Gastrocnemius medialis (tissue), 4 donors: Measurements from ENCODE around the gene CCDC91. TPM values are rescaled to one million over a fixed set of nuclear protein-coding genes. Genes with fewer than 3 reads are reported as not detected.
"Not testable (repeated sequence)": the region's sequence is repeated elsewhere in the genome, so short reads cannot be mapped to it uniquely, and the experiment has no call there.

Experiments
- ATAC-seq, 2 donors: fragments of 150-250 bp; one replicate each; pipeline ENCODE4 v1.9.1; 2016
- DNase-seq, 2 donors: peaks; one replicate each; pipeline ENCODE4 v3.0.0-alpha.2; 2019
- H3K27ac ChIP-seq, 4 donors: fragments of 200-600 bp; sonication (generic); 1 replicate in 1 of 4; 2 replicates in 3 of 4; pipeline ENCODE4 v1.5.1; 2016 to 2018; ENCODE audit warnings: mild to moderate bottlenecking in 2 of 4, moderate library complexity in 1 of 4
- H3K27me3 ChIP-seq, 3 donors: fragments of 200-600 bp; sonication (generic) in 2 of 3; 1 replicate in 1 of 3; 2 replicates in 2 of 3; pipeline versions ENCODE4 v1.5.1 to v1.6.0; 2016 to 2019; ENCODE audit warnings: mild to moderate bottlenecking in 1 of 3, moderate library complexity in 1 of 3
- H3K36me3 ChIP-seq, 2 donors: fragments of 200-600 bp; sonication (generic) in 1 of 2; one replicate each; pipeline ENCODE4 v1.5.1; 2017 to 2018
- H3K4me1 ChIP-seq, 2 donors: fragments of 200-600 bp; sonication (generic) in 1 of 2; one replicate each; pipeline ENCODE4 v1.5.1; 2016 to 2017; ENCODE audit warnings: mild to moderate bottlenecking in 2 of 2
- H3K4me3 ChIP-seq, 4 donors: fragments of 200-600 bp; sonication (generic) in 3 of 4; 1 replicate in 1 of 4; 2 replicates in 3 of 4; pipeline ENCODE4 v1.5.1; 2016 to 2019; ENCODE audit warnings: mild to moderate bottlenecking in 2 of 4
- H3K9me3 ChIP-seq, 3 donors: fragments of 200-600 bp; sonication (generic) in 2 of 3; 1 replicate in 1 of 3; 2 replicates in 2 of 3; pipeline ENCODE4 v1.5.1; 2016 to 2019
- POLR2A ChIP-seq, 2 donors: fragments of 450-650 bp; IDR thresholded peaks; one replicate each; pipeline ENCODE4 v1.6.1; 2017; ENCODE audit warnings: antibody characterized with exemption in 2 of 2, mild to moderate bottlenecking in 2 of 2, moderate library complexity in 2 of 2
- in situ Hi-C, 4 donors: fragments of 200-750 bp; cut with MboI; loops; one replicate each; pipeline versions ENCODE4 v1.15.0 to v1.8.0; 2017; ENCODE audit warnings: low sequenced_read_pairs in 4 of 4
- intact Hi-C: fragments of 100-400 bp; cut with DNase I; formaldehyde crosslinking; loops from one replicate; pipeline ENCODE4 v1.15.1; 2023; ENCODE audit warnings: low total_unique reads
- total RNA-seq, 4 donors: library from RNA; depleted of rRNA; stranded (reverse); fragments of >200 nt; gene quantifications; one replicate each; pipeline versions ENCODE4 v1.1.0 to v1.2.3, GENCODE V29; 2016
- TF ChIP-seq, protein P1 (sequence below), 5 experiments: fragments of 450-650 bp in 3 of 5; fragments of 200-600 bp in 2 of 5; sonication (generic) in 2 of 5; IDR thresholded peaks in 4 of 5; conservative IDR thresholded peaks in 1 of 5; 1 replicate in 4 of 5; 2 replicates in 1 of 5; pipeline ENCODE4 v1.5.1; 2016 to 2019; ENCODE audit warnings: antibody characterized with exemption in 5 of 5, mild to moderate bottlenecking in 3 of 5, moderate library complexity in 3 of 5

Gene CCDC91
- total RNA-seq, 4 donors from 2014 or later = 22.3 to 50.6 (median 36.6) TPM

DNA sequence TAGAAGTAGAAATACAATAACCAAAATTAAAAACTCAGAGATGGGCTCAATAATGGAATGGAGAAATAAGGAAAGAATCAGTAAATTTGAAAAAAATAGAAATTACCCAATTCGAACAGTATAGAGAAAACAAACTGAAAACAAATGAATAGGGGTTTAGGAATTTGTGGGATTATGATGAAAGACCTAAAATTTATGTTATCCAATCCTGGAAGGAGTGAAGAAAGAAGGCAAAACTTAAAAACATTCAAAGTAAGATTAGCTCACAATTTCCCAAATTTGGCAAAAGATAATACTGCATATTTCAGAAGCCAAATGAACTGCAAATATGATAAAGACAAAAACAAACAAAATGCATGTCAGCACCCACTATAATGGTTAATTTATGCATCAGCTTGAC lies 177.1 kb downstream of the CCDC91 start:
- no peak for ATAC-seq
- TF ChIP-seq, protein P1, sequence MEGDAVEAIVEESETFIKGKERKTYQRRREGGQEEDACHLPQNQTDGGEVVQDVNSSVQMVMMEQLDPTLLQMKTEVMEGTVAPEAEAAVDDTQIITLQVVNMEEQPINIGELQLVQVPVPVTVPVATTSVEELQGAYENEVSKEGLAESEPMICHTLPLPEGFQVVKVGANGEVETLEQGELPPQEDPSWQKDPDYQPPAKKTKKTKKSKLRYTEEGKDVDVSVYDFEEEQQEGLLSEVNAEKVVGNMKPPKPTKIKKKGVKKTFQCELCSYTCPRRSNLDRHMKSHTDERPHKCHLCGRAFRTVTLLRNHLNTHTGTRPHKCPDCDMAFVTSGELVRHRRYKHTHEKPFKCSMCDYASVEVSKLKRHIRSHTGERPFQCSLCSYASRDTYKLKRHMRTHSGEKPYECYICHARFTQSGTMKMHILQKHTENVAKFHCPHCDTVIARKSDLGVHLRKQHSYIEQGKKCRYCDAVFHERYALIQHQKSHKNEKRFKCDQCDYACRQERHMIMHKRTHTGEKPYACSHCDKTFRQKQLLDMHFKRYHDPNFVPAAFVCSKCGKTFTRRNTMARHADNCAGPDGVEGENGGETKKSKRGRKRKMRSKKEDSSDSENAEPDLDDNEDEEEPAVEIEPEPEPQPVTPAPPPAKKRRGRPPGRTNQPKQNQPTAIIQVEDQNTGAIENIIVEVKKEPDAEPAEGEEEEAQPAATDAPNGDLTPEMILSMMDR (IDR thresholded peaks at IDR 0.05 in 4 of 5, conservative IDR thresholded peaks at IDR 0.05 in 1 of 5) = no peak
- no peak for TF ChIP-seq POLR2A (IDR thresholded peaks at IDR 0.05)
- in situ Hi-C loops (no loop called here), intact Hi-C loops (no loop called here)
- no peaks in the 10 kb centered on the region for H3K4me1 ChIP-seq
- H3K4me3 ChIP-seq = no peak overlapping the region
- no peak for DNase-seq
- H3K27ac ChIP-seq = no peak overlapping the region
- H3K9me3 ChIP-seq = peaks cover 0 to 5% (median 0%) of the 10 kb centered on the region in 3 donors
- no peaks in the 10 kb centered on the region for H3K27me3 ChIP-seq
- H3K36me3 ChIP-seq = peaks cover 0 to 29% of the 10 kb centered on the region in 2 donors

DNA sequence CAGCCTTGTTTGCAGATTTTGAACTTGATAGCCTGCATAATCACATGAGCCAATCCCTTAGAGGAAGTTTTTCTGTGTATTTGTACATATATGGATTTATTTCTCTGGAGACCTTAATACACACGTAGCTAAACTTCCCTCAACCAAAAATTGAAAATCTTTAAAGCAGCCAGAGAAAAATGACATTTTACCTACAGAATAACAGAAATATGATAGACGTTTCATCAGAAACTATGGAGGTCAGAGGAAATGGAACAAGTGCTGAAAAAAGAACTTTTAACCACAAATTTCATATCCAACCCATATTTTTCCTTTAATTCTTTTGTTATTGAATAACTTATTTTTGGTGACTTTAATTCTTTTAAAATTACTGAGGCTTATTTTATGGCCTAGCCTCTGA lies 177.7 kb downstream of the CCDC91 start:
- no peak overlapping the region for H3K27ac ChIP-seq
- intact Hi-C loops = no loop called here
- in situ Hi-C loops = no loop called here
- no peaks in the 10 kb centered on the region for H3K4me1 ChIP-seq
- TF ChIP-seq, protein P1 (IDR thresholded peaks at IDR 0.05 in 4 of 5, conservative IDR thresholded peaks at IDR 0.05 in 1 of 5) = no peak
- no peak for TF ChIP-seq POLR2A (IDR thresholded peaks at IDR 0.05)
- no peak overlapping the region for H3K4me3 ChIP-seq
- peaks cover 0 to 5% (median 0%) of the 10 kb centered on the region in 3 donors for H3K9me3 ChIP-seq
- DNase-seq = no peak
- ATAC-seq = no peak
- H3K27me3 ChIP-seq = no peaks in the 10 kb centered on the region
- peaks cover 0 to 29% of the 10 kb centered on the region in 2 donors for H3K36me3 ChIP-seq

DNA sequence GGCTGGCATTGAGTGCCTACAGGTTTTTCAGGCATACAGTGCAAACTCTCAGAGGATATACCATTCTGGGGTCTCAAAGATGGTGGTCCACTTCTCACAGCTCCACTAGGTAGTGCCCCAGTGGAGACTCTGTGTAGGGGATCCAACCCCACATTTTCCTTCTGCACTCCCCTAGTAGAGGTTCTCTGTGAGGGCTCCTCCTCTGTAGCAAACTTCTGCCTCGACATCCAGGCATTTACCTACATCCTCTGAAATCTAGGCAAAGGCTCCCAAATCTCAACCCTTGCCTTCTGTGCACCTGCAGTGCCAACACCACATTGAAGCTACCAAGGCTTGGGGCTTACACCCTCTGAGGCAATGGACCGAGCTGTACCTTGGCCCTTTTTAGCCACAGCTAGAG lies 179.2 kb downstream of the CCDC91 start:
- Histone ChIP-seq H3K4me3 (no peak overlapping the region), H3K27ac (no peak overlapping the region), H3K4me1 (no peaks in the 10 kb centered on the region), H3K27me3 (no peaks in the 10 kb centered on the region), H3K9me3 (peaks cover 0 to 5% (median 0%) of the 10 kb centered on the region in 3 donors), H3K36me3 (peaks cover 0 to 29% of the 10 kb centered on the region in 2 donors)
- TF ChIP-seq, protein P1 (IDR thresholded peaks at IDR 0.05 in 4 of 5, conservative IDR thresholded peaks at IDR 0.05 in 1 of 5) = no peak
- no peak for TF ChIP-seq POLR2A (IDR thresholded peaks at IDR 0.05)
- intact Hi-C loops = no loop called here
- ATAC-seq (no peak), DNase-seq (no peak)
- in situ Hi-C loops = no loop called here

DNA sequence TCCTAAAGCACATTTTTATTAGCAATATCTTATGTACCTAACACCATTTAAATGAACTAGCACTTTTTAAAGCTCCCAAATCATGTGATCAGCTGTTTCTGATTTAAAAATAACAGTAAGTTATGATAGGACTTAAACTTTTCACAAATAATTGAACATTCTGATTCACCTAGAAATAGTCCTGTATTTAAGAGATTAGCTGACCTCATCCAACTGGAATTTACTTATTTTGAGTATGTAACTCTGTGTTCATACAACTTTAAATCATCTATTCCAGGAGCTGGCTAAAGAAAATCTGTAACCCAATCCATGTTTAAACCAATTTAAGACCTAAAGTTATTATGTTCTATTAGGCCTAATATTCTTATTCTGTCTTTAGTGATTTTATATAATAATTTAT lies 184.3 kb downstream of the CCDC91 start:
- TF ChIP-seq, protein P1 (IDR thresholded peaks at IDR 0.05 in 4 of 5, conservative IDR thresholded peaks at IDR 0.05 in 1 of 5) = no peak
- TF ChIP-seq POLR2A (IDR thresholded peaks at IDR 0.05) = no peak
- H3K36me3 ChIP-seq = peaks cover 0 to 15% of the 10 kb centered on the region in 2 donors
- no peak overlapping the region for H3K4me3 ChIP-seq
- intact Hi-C loops = no loop called here
- no peak for DNase-seq
- in situ Hi-C loops = no loop called here
- no peak for ATAC-seq
- no peak overlapping the region for H3K27ac ChIP-seq
- H3K27me3 ChIP-seq = no peaks in the 10 kb centered on the region
- peaks cover 0 to 5% (median 0%) of the 10 kb centered on the region in 3 donors for H3K9me3 ChIP-seq
- no peaks in the 10 kb centered on the region for H3K4me1 ChIP-seq

DNA sequence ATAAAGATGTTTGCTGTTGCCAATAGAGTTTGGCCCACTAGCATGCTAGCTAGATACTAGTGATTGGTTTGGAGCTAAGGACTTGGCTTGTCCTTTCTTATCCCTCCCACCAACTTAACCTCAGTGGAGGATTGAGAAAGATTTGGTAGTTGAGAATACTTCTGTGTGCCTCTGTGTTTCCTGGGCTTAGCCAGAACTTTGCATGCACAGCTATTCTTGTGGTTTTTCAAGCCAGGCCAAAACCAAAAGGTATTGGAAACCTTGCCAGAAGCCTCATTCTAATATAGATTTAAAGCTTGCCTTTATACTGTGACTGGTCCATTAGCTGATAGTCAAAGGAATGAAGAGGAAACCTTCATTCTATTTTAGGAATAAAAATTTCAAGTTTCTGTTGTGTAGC lies 188.5 kb downstream of the CCDC91 start:
- in situ Hi-C loops = no loop called here
- intact Hi-C loops = no loop called here
- TF ChIP-seq POLR2A (IDR thresholded peaks at IDR 0.05) = no peak
- TF ChIP-seq, protein P1 (IDR thresholded peaks at IDR 0.05 in 4 of 5, conservative IDR thresholded peaks at IDR 0.05 in 1 of 5) = no peak

DNA sequence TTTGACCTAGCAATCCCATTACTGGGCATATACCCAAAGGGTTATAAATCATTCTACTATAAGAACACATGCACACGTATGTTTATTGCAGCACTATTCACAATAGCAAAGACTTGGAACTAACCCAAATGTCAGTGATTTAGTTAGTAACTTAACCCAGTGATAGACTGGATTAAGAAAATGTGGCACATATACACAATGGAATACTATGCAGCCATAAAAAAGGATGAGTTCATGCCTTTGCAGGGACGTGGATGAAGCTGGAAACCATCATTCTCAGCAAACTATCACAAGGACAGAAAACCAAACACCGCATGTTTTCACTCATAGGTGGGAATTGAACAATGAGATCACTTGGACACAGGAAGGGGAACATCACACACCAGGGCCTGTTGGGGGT lies 189.5 kb downstream of the CCDC91 start:
- H3K4me1 ChIP-seq, ATAC-seq, in situ Hi-C loops, H3K27ac ChIP-seq, H3K4me3 ChIP-seq, H3K36me3 ChIP-seq, H3K9me3 ChIP-seq, H3K27me3 ChIP-seq, intact Hi-C loops, DNase-seq: not testable (repeated sequence)

More for the DNA sequence above, 188.5 kb downstream of the CCDC91 start:
- H3K4me1 ChIP-seq = no peaks in the 10 kb centered on the region
- no peaks in the 10 kb centered on the region for H3K36me3 ChIP-seq
- no peaks in the 10 kb centered on the region for H3K27me3 ChIP-seq
- no peak overlapping the region for H3K4me3 ChIP-seq
- no peak overlapping the region for H3K27ac ChIP-seq
- DNase-seq (no peak), ATAC-seq (no peak)
- H3K9me3 ChIP-seq = no peaks in the 10 kb centered on the region
